Osteoblast (primary cell): Measurements from ENCODE around the gene WDR37. TPM values are rescaled to one million over a fixed set of nuclear protein-coding genes. Genes with fewer than 3 reads are reported as not detected.
"Not testable (repeated sequence)": the region's sequence is repeated elsewhere in the genome, so short reads cannot be mapped to it uniquely, and the experiment has no call there.

ENCODE experiments used
- DNase-seq: peaks from one replicate; pipeline ENCODE4 v3.0.0; 2011; ENCODE audit warnings: low spot score, mixed read lengths; ENCODE audit not compliant: insufficient read length; ENCODE audit errors: missing footprints
- H2AFZ ChIP-seq: 2 replicates; pipeline ENCODE4 v1.6.0; 2011; ENCODE audit warnings: mild to moderate bottlenecking, low read length
- H3K27ac ChIP-seq: 2 replicates; pipeline ENCODE4 v1.5.1; 2011; ENCODE audit warnings: mild to moderate bottlenecking, low read depth, low read length, moderate library complexity
- H3K27me3 ChIP-seq: 2 replicates; pipeline ENCODE4 v1.6.0; 2012; ENCODE audit warnings: mild to moderate bottlenecking, control low read depth, inconsistent platforms, low read length, moderate library complexity; ENCODE audit not compliant: insufficient read depth
- H3K36me3 ChIP-seq: 2 replicates; pipeline ENCODE4 v1.5.1; 2011; ENCODE audit warnings: mild to moderate bottlenecking, low read length, control low read depth, moderate library complexity; ENCODE audit not compliant: insufficient read depth
- H3K4me1 ChIP-seq: 2 replicates; pipeline ENCODE4 v1.5.1; 2011; ENCODE audit warnings: mild to moderate bottlenecking, low read length, control low read depth, moderate library complexity; ENCODE audit not compliant: insufficient read depth
- H3K4me2 ChIP-seq: 2 replicates; pipeline ENCODE4 v1.6.0; 2011; ENCODE audit warnings: mild to moderate bottlenecking, low read length; ENCODE audit not compliant: insufficient read depth
- H3K4me3 ChIP-seq: fragments of 200-600 bp; sonication (generic); 3 replicates; pipeline ENCODE4 v1.5.1; 2012; ENCODE audit warnings: mild to moderate bottlenecking, low read length, inconsistent platforms; ENCODE audit not compliant: insufficient read depth
- H3K79me2 ChIP-seq: 2 replicates; pipeline ENCODE4 v1.6.0; 2012; ENCODE audit warnings: mild to moderate bottlenecking, low read length, control low read depth, inconsistent platforms; ENCODE audit not compliant: insufficient read depth
- H3K9me3 ChIP-seq: 2 replicates; pipeline ENCODE4 v1.5.1; 2011; ENCODE audit warnings: low read depth, low read length, control low read depth
- H4K20me1 ChIP-seq: 2 replicates; pipeline ENCODE4 v1.6.0; 2012; ENCODE audit warnings: mild to moderate bottlenecking, low read length, control low read depth; ENCODE audit not compliant: insufficient read depth
- CTCF ChIP-seq: IDR thresholded peaks from 2 replicates; pipeline ENCODE4 v1.5.1; 2011; ENCODE audit warnings: mild to moderate bottlenecking, low read depth, low read length, moderate library complexity; ENCODE audit errors: extremely low read depth
- total RNA-seq: library from RNA; depleted of rRNA; stranded (reverse); fragments of >200 nt; gene quantifications from 2 replicates; pipeline ENCODE4 v1.2.3, GENCODE V29; 2012

WDR37 gene
- total RNA-seq, 1 donor, result 18.8 TPM

GRCh38 chr10:1159131-1160061 lies 103.2 kb downstream of the WDR37 start:
- Histone ChIP-seq H3K27ac (no peak overlapping the region), H2AFZ (no peak overlapping the region), H4K20me1 (no peaks in the 10 kb centered on the region), H3K4me2 (no peak overlapping the region), H3K4me3 (no peak overlapping the region), H3K4me1 (no peaks in the 10 kb centered on the region), H3K27me3 (no peaks in the 10 kb centered on the region), H3K79me2 (no peaks in the 10 kb centered on the region), H3K9me3 (no peaks in the 10 kb centered on the region), H3K36me3 (no peaks in the 10 kb centered on the region)
- peak; percentile 36 for DNase-seq
- TF ChIP-seq CTCF, result no peak

GRCh38 chr10:1160561-1161314 lies 104.6 kb downstream of the WDR37 start:
- no peak overlapping the region for H3K27ac ChIP-seq
- H3K36me3 ChIP-seq, result no peaks in the 10 kb centered on the region
- H4K20me1 ChIP-seq, result no peaks in the 10 kb centered on the region
- no peak overlapping the region for H3K4me3 ChIP-seq
- DNase-seq, result peak; percentile 43
- H2AFZ ChIP-seq, result no peak overlapping the region
- no peak overlapping the region for H3K4me2 ChIP-seq
- no peaks in the 10 kb centered on the region for H3K9me3 ChIP-seq
- no peak for TF ChIP-seq CTCF
- H3K27me3 ChIP-seq, result no peaks in the 10 kb centered on the region
- H3K79me2 ChIP-seq, result no peaks in the 10 kb centered on the region
- H3K4me1 ChIP-seq, result no peaks in the 10 kb centered on the region

GRCh38 chr10:1161315-1161673 lies 105.1 kb downstream of the WDR37 start:
- H3K27ac ChIP-seq, H2AFZ ChIP-seq, H3K4me3 ChIP-seq, H3K9me3 ChIP-seq, H4K20me1 ChIP-seq, H3K4me2 ChIP-seq, H3K79me2 ChIP-seq, H3K36me3 ChIP-seq, H3K4me1 ChIP-seq, H3K27me3 ChIP-seq: not testable (repeated sequence)
- DNase-seq, result peak; percentile 13

GRCh38 chr10:1162481-1163203 lies 106.5 kb downstream of the WDR37 start:
- Histone ChIP-seq H2AFZ (no peak overlapping the region), H3K27me3 (no peaks in the 10 kb centered on the region)

More at GRCh38 chr10:1162481-1163203, 106.5 kb downstream of the WDR37 start:
- no peak overlapping the region for H3K4me2 ChIP-seq
- no peak overlapping the region for H3K27ac ChIP-seq
- no peak for TF ChIP-seq CTCF
- no peak overlapping the region for H3K4me3 ChIP-seq
- H3K4me1 ChIP-seq, result no peaks in the 10 kb centered on the region
- no peaks in the 10 kb centered on the region for H3K79me2 ChIP-seq
- no peaks in the 10 kb centered on the region for H3K9me3 ChIP-seq
- peak; percentile 61 for DNase-seq
- H4K20me1 ChIP-seq, result no peaks in the 10 kb centered on the region
- H3K36me3 ChIP-seq, result no peaks in the 10 kb centered on the region
